Activated CD4-positive, alpha-beta T cell treated with anti-CD3 and anti-CD28 coated beads, Interleukin-2, Interleukin-4, amounts not matched to agents 100 ng/mL and 50 ng/mL, durations not matched to agents 16 hours and 8 hours (primary cell): ENCODE data around the gene LRRC8E.

Source experiments
- DNase-seq: peaks from one replicate; pipeline ENCODE4 v3.0.0-alpha.2; 2020; ENCODE audit warnings: low spot score

LRRC8E gene

DNA sequence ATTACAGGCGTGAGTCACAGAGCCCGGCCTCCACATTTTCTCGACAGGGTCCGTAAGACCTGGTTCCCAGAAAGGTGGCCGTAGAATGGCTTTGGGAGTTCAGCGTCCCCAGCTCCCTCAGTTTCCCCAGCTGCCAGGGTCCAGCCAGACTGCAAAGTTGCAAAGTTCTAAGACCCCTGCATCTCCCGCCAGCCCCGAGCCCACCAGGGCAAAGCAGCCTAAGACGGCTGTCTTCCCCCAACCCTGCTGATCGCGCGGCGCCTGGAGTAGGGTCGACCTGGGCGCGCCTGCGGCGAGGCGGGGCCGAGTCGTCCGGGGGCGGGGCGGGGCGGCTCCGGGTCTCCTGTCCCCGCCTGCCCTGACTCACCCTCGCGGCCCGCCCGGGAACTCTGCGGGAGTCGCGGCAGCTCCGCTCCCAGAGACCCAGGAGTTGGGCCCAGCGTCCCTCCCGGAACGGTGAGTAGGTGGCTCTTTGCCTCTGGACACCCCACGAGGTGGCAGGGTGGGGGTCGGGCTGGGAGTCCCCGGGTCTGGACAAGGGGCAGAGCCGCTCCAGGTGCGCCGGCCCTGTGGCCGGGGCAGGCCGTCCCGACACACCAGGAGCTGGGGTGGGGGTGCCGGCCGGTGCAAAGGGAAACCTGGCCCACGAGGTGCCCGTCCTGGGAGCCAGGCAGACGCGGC, at the start of gene LRRC8E:
Gene LRRC8E (plus strand): TSS at position 366 of the 681 bp plus-strand sequence. CDS start 7,094 bp downstream, outside the sequence.
- no peak for DNase-seq

DNA sequence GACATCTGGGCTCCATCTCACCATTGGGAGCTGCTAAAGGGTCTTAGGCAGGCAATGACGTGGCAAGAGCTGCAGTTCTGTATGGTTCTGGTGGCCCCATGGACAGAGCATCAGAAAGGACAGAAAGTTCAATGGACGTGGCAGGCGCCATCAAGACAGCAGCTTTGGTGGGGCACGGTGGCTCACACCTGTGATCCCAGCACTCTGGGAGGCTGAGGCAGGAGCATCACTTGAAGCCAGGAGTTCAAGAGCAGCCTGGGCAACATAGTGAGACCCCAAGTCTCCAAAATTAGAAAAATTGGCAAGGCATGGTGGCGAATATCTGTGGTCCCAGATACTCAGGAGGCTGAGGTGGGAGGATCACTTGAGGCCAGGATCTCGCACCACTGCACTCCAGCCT, 48.8 kb upstream of the LRRC8E start:
- DNase-seq: no peak

DNA sequence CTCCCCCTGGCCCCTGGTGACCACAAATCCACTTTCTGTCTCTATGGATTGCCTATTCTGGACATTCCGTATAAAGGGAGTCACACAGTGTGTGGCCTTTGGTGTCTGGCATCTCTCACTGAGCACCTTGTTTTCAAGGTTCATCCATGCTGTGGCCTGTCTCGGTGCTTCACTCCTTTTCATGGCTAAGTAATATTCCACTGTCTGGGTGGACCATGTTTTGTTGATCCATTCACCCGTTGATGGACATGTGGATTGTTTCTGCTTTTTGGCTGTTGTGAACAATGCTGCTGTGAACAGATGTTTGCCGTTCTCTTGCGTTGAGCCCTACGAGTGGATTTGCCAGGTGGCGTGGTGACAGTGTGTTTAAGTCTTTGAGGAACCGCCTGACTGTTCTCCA, 47.7 kb upstream of the LRRC8E start:
- no peak for DNase-seq

DNA sequence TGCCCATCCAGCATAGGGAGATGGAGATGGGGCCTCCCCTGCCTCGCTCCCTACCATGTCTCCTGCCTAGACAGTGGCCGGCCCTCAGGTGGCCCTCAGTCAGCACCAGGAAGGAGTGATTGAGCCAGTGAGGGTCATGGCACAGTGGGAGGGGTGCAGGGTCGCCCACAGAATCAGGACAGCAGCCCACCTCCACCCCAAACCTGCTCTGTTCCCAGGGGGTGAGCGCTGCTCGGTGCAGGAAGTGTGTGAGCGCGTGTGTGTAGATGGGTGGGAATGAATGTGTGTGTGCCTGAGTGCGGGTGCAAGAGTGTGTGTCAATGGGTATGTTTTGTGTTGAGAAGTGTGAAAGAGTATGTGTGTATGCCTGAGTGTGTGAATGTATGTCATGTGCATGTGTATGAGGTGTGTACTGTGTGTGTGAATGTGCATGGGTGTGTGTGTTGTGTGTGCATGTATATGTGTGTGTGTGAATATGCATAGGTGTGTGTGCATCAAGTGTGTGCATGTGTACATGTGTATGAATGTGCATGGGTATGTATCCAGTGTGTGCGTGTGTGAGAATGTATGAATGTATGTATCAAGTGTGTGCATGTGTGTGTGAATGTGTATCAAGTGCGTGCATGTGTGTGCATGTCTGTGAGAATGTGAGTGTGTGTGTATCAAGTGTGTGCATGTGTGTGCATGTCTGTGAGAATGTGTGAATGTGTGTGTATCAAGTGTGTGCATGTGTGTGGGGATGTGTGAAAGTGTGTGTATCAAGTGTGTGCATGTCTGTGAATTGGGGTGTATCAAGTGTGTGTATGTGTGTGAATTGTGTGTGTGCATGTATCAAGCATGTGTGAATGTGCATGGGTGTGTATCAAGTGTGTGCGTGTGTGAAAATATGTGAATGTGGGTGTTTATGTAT, 46.3 kb upstream of the LRRC8E start:
- no peak for DNase-seq

DNA sequence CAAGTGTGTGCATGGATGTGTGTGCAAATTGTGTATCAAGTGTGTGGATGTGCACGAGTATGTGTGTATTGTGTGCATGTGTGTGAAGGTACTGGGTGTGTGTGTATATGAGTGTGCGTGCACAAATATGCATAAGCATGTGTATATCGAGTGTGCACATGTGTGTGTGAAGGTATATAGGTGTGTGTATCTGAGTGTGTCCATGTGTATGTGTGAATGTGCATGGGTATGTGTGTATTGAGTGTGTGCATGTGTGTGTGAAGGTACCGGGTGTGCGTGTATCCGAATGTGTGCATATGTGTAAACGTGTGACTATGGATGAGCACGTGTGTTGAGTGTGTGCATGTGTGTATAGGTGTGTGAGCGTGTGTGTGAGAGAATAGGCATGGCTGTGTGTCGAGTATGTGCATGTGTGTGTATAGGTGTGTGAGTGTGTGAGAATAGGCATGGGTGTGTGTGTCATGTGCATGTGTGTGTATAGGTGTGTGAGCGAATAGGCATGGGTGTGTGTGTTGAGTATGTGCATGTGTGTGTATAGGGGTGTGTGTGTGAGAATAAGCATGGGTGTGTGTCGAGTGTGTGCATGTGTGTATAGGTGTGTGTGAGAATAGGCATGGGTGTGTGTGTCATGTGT, 45.5 kb upstream of the LRRC8E start:
- no peak for DNase-seq

DNA sequence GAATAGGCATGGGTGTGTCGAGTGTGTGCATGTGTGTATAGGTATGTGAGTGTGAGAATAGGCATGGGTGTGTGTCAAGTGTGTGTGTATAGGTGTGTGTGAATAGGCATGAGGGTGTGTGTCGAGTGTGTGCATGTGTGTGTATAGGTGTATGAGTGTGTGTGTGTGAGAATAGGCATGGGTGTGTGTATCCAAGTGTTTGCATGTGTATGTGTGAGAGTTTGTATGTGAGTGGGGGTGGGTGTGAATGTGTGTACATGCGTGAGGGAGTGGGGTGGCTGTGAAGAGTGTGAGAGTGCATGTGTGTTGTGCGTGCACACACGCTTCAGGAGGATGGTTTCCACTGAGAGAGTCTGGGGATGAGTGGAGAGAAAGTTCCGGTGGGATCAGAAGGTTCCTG, 44.8 kb upstream of the LRRC8E start:
- no peak for DNase-seq

DNA sequence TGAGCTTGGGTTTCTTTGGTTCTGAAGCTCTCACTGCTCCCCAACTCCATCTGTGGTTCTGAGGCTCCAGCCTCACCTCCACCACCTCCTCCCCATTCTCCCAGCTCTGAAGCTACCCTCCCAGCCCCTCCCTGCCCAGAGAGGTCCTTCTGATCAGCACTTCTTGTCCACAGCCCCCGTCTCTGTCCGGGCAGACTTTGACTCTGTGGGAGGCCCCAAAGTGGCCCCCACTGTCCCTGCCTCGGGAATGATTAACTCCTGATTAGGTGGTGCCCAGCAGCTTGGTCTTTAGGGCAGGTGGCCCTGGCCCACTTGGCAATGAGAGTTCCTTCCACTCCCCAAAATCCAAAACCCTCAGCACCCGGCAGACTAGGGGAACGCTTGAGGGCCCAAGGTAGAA, 43.9 kb upstream of the LRRC8E start:
- no peak for DNase-seq

DNA sequence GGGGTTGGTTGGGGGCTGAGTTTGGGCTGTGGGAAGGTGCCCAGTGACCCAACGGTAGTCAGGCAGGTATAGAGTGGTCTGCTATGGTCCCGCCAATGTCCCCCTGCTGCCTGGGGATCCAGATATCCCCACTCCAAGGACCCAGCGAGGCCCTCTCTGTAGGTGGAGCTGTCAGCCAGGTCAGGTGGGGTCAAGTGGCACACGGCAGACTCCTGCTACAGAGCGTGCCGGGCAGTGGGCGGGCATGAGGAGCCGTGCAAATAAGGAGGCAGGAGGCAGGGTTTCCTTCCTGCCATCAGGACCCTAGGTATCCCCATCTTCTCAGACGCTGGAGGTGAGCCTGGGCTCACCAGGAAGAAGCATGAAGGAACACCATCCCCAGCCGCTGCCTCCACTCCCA, 43.4 kb upstream of the LRRC8E start:
- DNase-seq: no peak

DNA sequence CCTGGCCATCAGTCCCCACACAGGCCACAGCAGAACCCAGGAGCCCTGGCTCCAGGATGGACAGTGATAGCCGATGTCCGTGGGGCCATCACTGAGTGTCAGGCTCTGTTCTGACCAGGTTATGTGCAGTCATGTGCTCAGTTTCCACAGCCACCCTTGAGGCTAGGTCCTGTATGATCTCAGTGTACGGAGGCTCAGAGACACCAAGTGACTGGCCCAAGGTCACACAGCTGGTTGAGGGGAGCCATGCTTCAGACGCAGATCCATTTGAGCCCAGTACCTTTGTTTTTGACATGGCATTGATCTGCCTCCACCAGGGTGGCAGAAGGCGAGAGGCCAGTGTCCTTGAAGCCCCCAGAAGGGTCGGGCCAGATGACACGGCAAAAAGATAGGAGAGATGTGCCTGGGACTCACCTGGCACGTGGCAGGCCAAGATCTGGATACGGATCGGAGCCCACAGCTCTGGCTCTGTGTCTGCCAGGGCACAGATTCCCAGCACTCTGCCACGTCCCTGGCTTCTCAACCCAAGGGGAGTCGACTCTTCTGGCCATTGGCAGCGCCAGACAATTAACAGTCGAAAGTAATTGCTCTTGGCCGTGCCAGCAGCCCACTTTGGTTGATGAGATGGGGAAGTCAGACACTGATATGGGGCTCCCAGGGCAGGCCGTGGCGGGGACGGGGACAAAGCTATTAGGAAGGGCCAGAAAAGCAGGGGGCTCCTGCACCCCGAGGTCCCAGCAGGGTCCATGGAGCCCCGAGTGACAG, 42.7 kb upstream of the LRRC8E start:
- no peak for DNase-seq

DNA sequence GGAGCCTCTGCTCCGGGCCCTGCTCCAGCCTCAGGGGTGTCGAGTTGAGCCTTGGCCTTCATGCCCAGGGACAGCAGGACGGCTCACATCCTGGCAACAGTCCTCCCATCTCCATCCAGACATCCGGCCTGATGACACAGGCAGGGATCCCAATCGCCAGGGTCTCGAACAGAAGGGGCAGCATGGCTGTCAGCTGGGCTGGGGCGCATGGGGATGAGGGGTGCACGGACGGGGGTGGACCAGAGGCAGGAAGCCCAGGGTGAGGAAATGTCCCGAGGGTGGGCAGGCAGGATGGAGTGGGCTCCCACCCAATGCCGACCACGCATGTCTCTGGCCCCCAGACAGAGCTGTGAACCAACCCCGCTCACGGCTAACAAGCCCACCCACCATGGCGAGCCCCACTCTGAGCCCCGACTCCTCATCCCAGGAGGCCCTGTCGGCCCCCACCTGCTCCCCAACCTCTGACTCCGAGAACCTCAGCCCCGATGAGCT, 42.1 kb upstream of the LRRC8E start:
- no peak for DNase-seq

DNA sequence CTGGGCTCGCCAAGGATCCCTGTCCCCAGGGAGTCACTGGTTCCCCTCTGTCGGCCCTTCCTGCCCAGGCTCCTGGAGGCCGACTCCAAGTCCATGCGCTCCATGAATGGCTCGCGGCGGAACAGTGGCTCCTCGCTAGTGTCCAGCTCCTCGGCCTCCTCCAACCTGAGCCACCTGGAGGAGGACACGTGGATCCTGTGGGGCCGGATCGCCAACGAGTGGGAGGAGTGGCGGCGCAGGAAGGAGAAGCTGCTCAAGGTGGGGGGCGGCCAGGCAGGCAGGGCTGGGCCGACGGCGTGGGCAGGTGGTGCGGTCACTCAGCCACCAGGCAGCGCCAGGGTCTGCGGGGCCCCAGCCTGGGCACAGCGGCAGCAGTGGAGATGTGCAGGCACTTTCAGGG, 40.6 kb upstream of the LRRC8E start:
- no peak for DNase-seq

DNA sequence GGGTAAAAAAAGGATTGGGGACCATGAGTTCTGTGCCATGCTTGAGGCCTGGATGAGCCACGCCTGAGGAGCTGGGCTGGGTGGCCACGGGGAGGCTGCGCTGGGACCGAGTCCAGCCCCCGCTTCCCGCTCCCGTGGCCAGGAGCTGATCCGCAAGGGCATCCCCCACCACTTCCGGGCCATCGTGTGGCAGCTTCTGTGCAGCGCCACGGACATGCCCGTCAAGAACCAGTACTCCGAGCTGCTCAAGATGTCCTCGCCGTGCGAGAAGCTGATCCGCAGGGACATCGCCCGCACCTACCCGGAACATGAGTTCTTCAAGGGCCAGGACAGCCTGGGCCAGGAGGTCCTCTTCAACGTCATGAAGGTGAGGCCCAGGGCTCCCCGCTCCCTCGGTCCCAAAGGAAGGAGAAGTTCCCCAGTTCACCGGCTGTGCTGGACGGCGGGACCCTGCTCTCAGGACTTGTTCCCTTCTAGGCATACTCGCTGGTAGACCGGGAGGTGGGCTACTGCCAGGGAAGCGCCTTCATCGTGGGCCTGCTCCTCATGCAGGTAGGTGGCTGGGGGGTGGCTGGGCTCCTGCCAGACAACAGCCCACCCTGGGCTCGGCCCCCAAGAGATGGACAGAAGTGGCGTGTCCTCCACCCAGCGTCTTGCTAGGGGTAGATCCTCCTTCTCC, 39.4 kb upstream of the LRRC8E start:
- no peak for DNase-seq

DNA sequence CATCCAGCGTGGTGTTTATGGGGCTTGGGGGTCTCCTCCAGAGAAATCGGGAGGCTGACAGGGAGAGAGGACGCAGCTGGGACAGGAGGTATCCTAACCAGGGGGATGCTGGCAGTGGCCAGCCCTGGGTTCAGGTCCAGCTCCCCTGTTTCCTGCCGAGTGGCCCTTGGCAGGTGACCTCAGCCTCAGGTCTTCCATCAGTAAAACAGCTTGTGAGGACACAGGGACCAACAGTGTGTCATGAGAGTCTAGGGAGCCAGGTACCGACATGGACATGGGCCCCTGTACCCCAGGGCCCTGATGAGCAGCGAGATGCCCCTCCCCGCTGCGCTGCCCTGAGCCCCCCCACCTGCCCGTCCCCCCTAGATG, 38.7 kb upstream of the LRRC8E start:
- no peak for DNase-seq

DNA sequence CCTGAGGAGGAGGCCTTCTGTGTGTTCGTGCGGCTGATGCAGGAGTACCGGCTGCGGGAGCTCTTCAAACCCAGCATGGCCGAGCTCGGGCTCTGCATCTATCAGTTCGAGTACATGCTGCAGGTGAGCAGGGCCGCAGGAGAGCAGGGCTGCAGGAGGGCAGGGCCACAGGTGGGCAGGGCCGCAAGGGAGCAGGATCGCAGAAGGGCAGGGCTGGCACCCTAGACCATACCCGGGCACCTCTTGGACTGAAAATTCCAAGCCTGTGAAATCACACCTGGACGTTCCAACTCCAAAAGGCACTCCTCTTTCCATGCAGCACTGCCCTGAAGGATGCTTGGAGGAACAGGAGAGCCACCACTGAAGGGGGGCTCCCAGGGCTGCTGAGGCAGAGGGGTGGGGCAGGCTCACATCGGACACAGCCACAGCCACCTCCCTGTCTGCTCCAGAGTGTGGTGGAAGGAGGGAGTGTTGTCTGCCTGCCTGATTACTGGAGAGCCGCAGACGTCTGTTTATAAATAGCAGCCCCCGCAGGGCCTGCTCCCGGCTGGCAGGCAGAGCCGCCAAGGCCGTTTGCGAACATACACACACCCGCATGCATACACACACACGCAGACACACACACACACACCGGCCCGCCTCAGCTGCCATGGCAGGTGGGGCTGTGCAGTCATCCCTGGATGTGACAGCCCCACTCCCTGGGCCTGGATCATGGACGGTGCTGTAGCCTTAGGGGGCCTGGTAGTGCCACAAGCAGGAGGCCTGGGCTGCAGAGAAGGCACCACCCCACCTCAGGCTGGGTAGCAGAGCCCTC, 38.1 kb upstream of the LRRC8E start:
- DNase-seq: no peak

DNA sequence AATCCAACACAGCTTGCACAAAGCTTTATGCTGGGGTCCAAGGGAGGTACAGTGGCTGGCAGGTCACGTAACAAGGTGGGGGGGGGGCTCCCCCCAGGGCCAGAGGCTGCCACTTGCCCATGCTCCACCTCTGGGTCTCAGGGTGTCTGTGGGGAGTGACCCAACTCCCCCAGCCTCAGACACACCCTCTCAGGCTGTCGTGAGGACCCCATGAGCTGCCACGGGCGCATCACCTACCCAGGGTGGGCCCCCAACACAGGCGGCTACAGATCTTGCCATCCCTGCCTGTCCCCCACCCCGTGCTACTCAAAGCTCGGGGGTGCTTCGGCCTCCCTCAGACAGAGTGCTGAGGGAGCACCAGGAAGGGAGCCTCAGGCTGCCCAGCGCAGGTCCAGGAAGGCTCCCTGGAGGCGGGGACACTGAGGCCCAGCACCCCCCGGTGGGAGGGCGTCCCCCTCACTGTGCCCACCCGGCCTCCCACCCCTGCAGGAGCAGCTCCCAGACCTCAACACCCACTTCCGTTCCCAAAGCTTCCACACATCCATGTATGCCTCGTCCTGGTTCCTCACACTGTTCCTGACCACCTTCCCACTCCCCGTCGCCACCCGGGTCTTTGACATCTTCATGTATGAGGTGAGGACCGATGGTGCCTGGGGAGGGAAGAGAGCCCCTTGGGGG, 37.2 kb upstream of the LRRC8E start:
- DNase-seq: no peak

DNA sequence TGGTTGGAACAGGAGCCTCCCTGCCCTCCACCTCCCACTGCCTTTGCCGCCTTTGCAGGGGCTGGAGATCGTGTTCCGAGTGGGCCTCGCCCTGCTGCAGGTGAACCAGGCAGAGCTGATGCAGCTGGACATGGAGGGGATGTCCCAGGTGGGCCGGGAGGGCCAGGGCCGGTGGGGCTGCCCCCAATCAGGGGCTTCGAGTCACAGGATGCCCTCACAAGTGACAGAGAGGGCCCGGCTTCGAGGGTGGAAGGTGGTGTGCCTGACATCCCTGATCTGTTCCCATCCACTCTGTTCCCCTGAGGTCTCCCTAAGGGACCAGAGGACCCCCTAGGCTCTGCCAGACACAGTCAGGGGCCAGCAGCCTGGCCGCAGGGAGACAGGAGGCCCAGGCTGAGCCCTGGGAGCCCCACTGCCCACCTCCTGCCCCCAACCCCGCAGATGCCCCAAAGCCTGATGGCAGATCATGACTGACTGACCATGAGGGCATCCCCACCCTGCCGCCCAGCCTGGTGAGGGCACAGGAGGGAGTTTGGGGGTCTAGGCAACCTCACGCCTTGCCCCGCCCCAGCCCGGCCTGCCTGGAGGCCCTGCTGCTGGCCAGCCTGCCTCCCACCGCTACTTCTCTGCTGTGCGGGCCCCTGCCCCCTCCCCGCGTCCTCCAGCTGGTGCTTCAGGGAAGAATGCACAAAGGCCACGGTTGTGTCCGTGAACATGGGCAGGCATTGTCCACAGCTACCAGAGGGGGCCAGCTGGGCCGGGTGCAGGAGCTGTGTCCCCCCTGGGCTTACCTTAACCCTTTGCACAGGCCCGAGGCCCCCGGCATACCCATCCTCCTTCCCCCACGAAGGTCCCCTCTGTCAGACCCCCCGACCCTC, 36.4 kb upstream of the LRRC8E start:
- DNase-seq: no peak

DNA sequence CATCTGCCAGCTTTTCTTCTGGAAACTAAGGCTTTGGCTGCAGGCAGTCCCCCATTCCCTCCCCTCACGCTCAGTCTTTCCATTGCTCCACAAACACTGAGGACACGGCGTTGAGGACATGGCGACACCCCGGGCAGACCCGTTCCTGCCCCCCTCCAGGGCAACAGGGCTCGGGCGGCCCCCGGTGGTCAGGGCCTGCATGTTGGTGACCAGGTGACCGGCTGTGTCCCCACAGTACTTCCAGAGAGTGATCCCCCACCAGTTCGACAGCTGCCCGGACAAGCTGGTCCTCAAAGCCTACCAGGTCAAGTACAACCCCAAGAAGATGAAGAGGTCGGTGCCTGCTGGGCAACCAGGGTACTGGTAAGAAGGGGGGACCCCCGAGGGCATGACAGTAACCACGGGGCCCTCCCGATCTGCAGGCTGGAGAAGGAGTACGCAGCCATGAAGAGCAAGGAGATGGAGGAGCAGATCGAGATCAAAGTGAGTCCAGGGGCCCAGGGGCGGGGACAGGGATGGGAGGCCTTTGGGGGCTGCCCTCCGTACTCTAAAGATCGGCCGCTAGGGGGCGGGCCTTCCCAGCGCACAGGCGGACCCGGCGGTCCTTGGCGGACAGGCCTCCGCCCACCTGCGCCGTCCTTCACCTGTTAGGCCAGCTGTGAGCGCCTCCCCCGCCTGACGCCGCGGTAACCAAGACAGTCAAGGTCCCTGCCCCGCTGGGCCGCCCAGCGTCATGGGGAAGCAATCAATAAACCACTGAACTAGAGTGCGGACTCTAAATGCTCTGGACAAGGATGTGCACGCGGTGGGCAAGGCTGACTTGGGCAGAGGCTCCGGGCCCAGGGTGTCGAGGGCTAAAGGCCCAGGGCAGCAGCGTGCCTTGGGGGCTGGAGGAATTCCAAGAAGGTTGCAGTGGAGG, 35.2 kb upstream of the LRRC8E start:
- peak; percentile 66 for DNase-seq

DNA sequence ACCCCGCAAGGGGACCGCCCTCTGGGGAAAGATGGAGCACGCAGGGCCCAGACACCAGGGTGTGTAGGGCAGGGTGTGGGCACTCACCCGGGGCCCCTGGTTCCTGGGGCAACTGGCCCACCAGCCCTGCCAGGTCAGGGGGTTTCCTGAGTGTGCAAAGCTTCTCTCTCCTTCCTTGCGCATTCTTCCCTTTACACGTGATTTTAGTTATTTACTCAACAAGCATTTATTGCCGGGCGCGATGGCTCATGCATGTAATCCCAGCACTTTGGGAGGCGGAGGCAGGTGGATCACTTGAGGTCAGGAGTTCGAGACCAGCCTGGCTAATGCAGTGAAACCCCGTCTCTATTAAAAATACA, 34.6 kb upstream of the LRRC8E start:
- no peak for DNase-seq
